ENCODE data around the gene SAPCD2.

Gene SAPCD2

GRCh38 chr9:137078701-137079400 is 8.5 kb upstream of the SAPCD2 start:
- TF ChIP-seq GATA2 (IDR thresholded peaks at IDR 0.05; ENCODE audit: low read depth, low read length) (no peak), GATA3 (IDR thresholded peaks at IDR 0.05; ENCODE audit: low read depth, low read length) (no peak)

GRCh38 chr9:137077758-137078693 is 7.7 kb upstream of the SAPCD2 start:
- TF ChIP-seq GATA3 (IDR thresholded peaks at IDR 0.05; ENCODE audit: low read depth, low read length): no peak
- no peak for TF ChIP-seq GATA2 (IDR thresholded peaks at IDR 0.05; ENCODE audit: low read depth, low read length)

GRCh38 chr9:137077010-137077747 is 6.8 kb upstream of the SAPCD2 start, which contains the start of gene UAP1L1:
TSS of gene UAP1L1 (plus strand) at chr9:137077517. CDS start at chr9:137077533, 16 bp downstream.
- TF ChIP-seq GATA2 (IDR thresholded peaks at IDR 0.05; ENCODE audit: low read depth, low read length): no peak
- TF ChIP-seq GATA3 (IDR thresholded peaks at IDR 0.05; ENCODE audit: low read depth, low read length): no peak

- TF ChIP-seq GATA2 (IDR thresholded peaks at IDR 0.05; ENCODE audit: low read depth, low read length): no peak
- TF ChIP-seq GATA3 (IDR thresholded peaks at IDR 0.05; ENCODE audit: low read depth, low read length): no peak
These were observed 6.3 kb upstream of the SAPCD2 start for GRCh38 chr9:137076636-137077009.

GRCh38 chr9:137075275-137075775 is 5.0 kb upstream of the SAPCD2 start:
- TF ChIP-seq GATA2 (IDR thresholded peaks at IDR 0.05; ENCODE audit: low read depth, low read length) (no peak), GATA3 (IDR thresholded peaks at IDR 0.05; ENCODE audit: low read depth, low read length) (no peak)

- TF ChIP-seq GATA2 (IDR thresholded peaks at IDR 0.05; ENCODE audit: low read depth, low read length) (no peak), GATA3 (IDR thresholded peaks at IDR 0.05; ENCODE audit: low read depth, low read length) (no peak)
These were observed 4.4 kb upstream of the SAPCD2 start for GRCh38 chr9:137074657-137075274.

- TF ChIP-seq GATA2 (IDR thresholded peaks at IDR 0.05; ENCODE audit: low read depth, low read length) (no peak), GATA3 (IDR thresholded peaks at IDR 0.05; ENCODE audit: low read depth, low read length) (no peak)
These were observed 3.6 kb upstream of the SAPCD2 start for GRCh38 chr9:137073992-137074399.

- TF ChIP-seq GATA3 (IDR thresholded peaks at IDR 0.05; ENCODE audit: low read depth, low read length) (no peak), GATA2 (IDR thresholded peaks at IDR 0.05; ENCODE audit: low read depth, low read length) (no peak)
These were observed 925 bp upstream of the SAPCD2 start for GRCh38 chr9:137071282-137071681.

- TF ChIP-seq GATA3 (IDR thresholded peaks at IDR 0.05; ENCODE audit: low read depth, low read length) (no peak), GATA2 (IDR thresholded peaks at IDR 0.05; ENCODE audit: low read depth, low read length) (no peak)
These were observed 534 bp upstream of the SAPCD2 start for GRCh38 chr9:137070906-137071275.

GRCh38 chr9:137069508-137070091 is 757 bp downstream of the SAPCD2 start:
- TF ChIP-seq GATA2 (IDR thresholded peaks at IDR 0.05; ENCODE audit: low read depth, low read length) (no peak), GATA3 (IDR thresholded peaks at IDR 0.05; ENCODE audit: low read depth, low read length) (no peak)

- no peak for TF ChIP-seq GATA2 (IDR thresholded peaks at IDR 0.05; ENCODE audit: low read depth, low read length)
These were observed 1.5 kb downstream of the SAPCD2 start for GRCh38 chr9:137068539-137069507.

- TF ChIP-seq GATA3 (IDR thresholded peaks at IDR 0.05; ENCODE audit: low read depth, low read length) (no peak), GATA2 (IDR thresholded peaks at IDR 0.05; ENCODE audit: low read depth, low read length) (no peak)
These were observed 2.4 kb downstream of the SAPCD2 start for GRCh38 chr9:137067860-137068538.
